GM19351 (cell line): Measurements from ENCODE around the gene SMIM22.

Experiments
- ATAC-seq: cut with Tn5 transposase; IDR thresholded peaks from one replicate; pipeline ENCODE4 v1.9.1; 2021; ENCODE audit warnings: mild to moderate bottlenecking, moderate library complexity; ENCODE audit not compliant: unreplicated experiment

SMIM22 gene

DNA sequence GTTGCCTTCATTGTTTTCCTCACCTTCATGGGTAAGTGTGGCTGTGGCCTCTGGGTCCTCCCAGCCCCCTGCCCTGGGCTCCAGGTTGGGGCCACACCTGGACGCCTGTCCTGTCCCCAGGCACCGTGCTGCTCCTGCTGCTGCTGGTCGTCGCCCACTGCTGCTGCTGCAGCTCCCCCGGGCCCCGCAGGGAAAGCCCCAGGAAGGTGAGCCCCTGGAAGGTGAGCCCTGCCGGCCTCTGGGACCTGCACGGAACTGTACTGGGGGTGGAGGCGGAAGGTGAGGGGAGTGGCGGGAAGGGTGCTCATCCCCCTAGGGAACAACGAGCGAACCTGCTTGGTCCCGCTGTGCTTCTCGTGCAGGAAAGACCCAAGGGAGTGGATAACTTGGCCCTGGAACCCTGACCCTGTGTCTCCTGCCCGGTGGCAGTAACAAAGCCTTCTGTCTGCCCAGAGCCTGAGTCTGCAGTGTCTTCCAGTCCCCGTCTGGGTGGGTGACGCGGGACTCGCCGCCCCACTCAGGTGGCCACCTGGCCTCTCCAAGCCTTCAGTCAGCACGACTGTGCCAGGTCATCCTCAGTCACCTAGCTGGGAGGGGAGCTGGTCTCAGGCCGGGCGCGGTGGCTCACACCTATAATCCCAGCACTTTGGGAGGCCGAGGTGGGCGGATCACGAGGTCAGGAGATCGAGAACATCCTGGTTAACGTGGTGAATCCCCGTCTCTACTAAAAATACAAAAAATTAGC is 831 bp downstream of the SMIM22 start:
- no peak for ATAC-seq

- ATAC-seq, result no peak
These were observed 2.0 kb downstream of the SMIM22 start for GRCh38 chr16:4796982-4797804.

DNA sequence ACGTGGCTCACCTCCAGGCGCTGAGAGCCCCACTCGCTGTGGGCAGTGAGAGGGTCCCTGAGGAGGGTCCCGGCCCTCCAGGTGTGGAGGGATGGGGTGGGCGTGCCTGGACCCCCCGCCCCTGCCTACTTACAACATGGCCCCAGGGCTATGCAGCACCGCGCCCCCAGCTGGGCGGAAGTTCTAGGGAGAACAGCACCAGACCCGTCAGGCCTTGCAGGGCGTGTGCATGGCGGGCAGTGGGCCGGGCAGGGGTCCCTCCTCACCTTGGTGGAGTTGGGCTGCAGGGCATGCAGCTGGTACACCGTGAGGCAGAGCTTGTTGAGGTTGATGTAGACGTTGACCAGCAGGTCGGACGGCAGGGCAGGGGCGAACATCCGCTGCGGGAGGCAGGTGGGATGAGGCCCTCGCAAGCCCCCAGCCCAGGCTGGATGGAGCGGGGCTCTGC is 2.7 kb downstream of the SMIM22 start:
- no peak for ATAC-seq

GRCh38 chr16:4798456-4798855 is 3.3 kb downstream of the SMIM22 start:
- no peak for ATAC-seq

DNA sequence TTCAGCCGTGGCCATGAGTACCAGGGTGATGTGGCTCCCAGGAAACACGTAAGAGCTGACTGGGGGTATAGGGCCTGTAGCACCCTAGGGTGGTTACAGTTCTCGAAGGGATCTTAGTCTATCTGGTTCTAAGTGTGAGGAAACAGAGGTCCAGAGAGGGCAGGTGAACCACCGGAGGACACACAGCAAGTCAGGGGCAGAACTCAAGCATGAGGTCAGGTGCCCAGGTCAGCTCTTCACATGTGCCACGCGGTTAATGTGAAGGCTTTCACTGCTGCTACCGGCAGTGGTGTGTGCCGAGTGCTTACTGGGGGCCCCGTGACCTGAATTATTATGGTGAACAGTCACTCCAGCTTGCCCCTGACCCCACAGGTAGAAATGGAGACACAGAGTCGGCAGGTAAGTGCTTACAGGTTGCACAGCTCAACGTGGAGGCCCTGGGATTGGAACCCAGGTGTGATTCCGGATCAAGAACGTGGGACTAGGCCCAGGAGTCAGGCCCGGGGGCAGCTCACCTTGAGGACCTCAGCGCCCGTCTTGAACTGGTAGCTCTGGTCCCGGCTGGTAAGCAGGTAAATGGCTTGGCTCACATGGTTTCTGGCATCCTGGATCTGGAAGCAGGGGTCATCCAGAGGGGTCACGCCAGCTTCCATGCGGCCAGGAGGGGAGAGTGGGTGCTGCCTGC is 4.1 kb downstream of the SMIM22 start:
- ATAC-seq, result no peak

GRCh38 chr16:4800290-4801041 is 5.3 kb downstream of the SMIM22 start:
- no peak for ATAC-seq

DNA sequence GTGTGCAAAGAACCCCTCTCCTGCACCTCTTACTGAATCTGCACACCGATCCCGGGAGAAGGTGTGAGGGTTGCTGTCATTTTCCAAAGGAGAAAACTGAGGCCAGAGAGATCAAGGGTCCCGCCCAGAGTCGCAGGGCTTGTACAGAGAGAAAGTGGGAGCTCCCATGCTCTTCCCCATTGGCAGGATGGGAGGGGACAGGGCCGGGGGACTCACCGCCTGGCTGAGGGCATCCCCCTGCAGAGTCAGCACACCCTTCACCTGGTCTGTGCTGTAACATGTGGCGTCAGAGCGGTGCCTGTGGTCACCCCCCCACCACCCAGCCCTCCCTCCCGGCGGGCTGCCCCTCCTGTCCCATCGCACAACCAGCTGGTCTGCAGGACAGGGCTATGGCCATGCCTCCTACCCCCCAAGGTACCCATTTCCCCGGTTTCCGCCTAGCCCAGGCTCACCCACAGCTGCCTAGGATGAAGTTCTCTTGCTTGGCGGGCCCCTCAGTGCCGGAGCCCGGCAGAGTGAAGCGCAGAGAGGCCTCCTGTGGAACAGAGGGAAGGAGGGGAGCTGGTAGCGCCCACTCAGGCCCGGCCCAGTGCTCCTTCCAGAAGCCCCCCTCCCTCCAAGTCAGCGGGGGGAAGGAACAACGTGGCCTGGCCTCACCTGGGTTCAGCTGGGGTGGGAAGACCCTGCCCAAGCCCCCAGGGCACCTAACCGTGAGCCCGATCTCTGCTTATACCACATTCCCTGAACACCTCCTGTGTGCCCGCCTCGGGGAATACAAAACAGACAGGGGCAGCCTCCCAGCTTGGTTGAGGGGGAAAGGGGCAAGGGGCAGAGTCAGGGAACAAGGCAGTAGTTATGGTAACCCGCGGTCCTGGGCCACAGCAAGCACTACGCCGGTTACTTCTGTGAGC is 6.1 kb downstream of the SMIM22 start:
- ATAC-seq, result no peak

GRCh38 chr16:4801962-4802658 is 6.9 kb downstream of the SMIM22 start, which contains the start of gene ROGDI:
Gene ROGDI (minus strand): TSS chr16:4802633. CDS start chr16:4802571, 62 bp downstream.
- peak; percentile 62 for ATAC-seq

GRCh38 chr16:4802659-4803287 is 7.6 kb downstream of the SMIM22 start:
- ATAC-seq, result peak; percentile 89

DNA sequence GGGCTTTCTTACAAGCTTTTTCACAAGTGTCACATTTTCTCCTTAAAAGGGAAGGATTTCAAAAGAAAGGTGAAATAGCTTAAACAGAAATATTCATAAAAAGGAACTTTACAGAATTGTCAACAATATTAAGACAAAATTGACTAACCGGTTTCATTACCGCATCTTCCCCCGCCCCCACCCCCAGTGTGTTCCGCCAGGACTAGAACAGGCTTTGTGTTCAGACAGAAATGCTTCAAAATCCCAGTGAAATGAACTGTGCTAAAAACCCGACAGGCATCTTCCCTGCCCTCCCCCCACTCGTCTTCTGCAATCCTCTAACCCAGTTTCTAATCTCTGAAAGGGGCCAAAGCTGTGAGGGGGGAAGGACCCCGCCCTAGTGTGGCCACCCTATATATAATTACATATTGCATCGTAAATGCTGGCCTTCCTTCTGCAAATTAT is 8.3 kb downstream of the SMIM22 start:
- ATAC-seq, result no peak

GRCh38 chr16:4803898-4804762 is 9.0 kb downstream of the SMIM22 start:
- ATAC-seq, result no peak

- no peak for ATAC-seq
These were observed 10.1 kb downstream of the SMIM22 start for GRCh38 chr16:4805231-4805630.

- ATAC-seq, result no peak
These were observed 11.1 kb downstream of the SMIM22 start for GRCh38 chr16:4806280-4806679.

- ATAC-seq, result no peak
These were observed 16.1 kb downstream of the SMIM22 start for GRCh38 chr16:4811242-4811641.

DNA sequence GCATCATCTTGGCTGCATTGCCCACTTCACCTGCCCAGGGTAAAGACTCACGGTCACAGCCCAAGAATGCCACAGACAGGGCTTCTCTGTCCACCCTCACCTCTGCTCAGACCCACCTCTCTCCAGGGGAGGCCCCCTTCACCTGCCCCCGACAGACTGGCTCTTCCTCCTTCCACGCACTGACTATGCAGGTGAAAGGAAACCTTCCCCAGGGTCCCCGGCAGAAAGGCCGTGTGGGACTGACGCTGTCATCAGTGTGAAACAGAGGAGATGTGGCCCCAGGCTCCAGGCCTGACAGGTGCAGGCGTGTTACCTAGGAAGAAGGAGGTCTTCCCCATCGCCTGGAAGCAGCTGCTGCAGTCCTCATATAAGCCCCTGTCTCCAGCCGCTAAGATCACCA is 16.6 kb downstream of the SMIM22 start:
- ATAC-seq, result no peak

- ATAC-seq, result no peak
These were observed 18.3 kb downstream of the SMIM22 start for GRCh38 chr16:4813251-4814003.

- no peak for ATAC-seq
These were observed 18.9 kb downstream of the SMIM22 start for GRCh38 chr16:4814046-4814445.
